HG03469 (cell line): ENCODE data around the gene INSYN1.
A peak's percentile ranks its signal among the peaks of the same experiment; 100 is the strongest.
"Not testable (repeated sequence)": the region's sequence is repeated elsewhere in the genome, so short reads cannot be mapped to it uniquely, and the experiment has no call there.

Experiments
- ATAC-seq: cut with Tn5 transposase; IDR thresholded peaks from one replicate; pipeline ENCODE4 v1.9.1; 2021; ENCODE audit warnings: mild to moderate bottlenecking, moderate library complexity, moderate number of reproducible peaks; ENCODE audit not compliant: unreplicated experiment

The INSYN1 gene

GRCh38 chr15:73716417-73716816 lies 36.7 kb downstream of the INSYN1 start:
- no peak for ATAC-seq

- ATAC-seq = no peak
Measured at GRCh38 chr15:73715417-73715816, 37.7 kb downstream of the INSYN1 start.

- ATAC-seq = no peak
Measured at GRCh38 chr15:73714695-73715301, 38.4 kb downstream of the INSYN1 start.

GRCh38 chr15:73712107-73712506 lies 41.0 kb downstream of the INSYN1 start:
- ATAC-seq = no peak

- ATAC-seq = no peak
Measured at GRCh38 chr15:73711526-73711925, 41.6 kb downstream of the INSYN1 start.

GRCh38 chr15:73710321-73710720 lies 42.8 kb downstream of the INSYN1 start:
- ATAC-seq = no peak

- no peak for ATAC-seq
Measured at GRCh38 chr15:73709686-73710085, 43.5 kb downstream of the INSYN1 start.

GRCh38 chr15:73709241-73709640 lies 43.9 kb downstream of the INSYN1 start:
- no peak for ATAC-seq

GRCh38 chr15:73708691-73709090 lies 44.5 kb downstream of the INSYN1 start:
- no peak for ATAC-seq

GRCh38 chr15:73704869-73705645 lies 48.1 kb downstream of the INSYN1 start:
- no peak for ATAC-seq

- not testable (repeated sequence) for ATAC-seq
Measured at GRCh38 chr15:73704142-73704868, 48.8 kb downstream of the INSYN1 start.

- ATAC-seq = not testable (repeated sequence)
Measured at GRCh38 chr15:73703601-73704000, 49.5 kb downstream of the INSYN1 start.

GRCh38 chr15:73702311-73703239 lies 50.6 kb downstream of the INSYN1 start:
- not testable (repeated sequence) for ATAC-seq

GRCh38 chr15:73700041-73700842 lies 52.9 kb downstream of the INSYN1 start:
- no peak for ATAC-seq

- ATAC-seq = no peak
Measured at GRCh38 chr15:73699249-73700040, 53.7 kb downstream of the INSYN1 start.

- peak; percentile 52 for ATAC-seq
Measured at GRCh38 chr15:73697033-73697467, 56.1 kb downstream of the INSYN1 start.

- ATAC-seq = no peak
Measured at GRCh38 chr15:73696641-73697001, 56.5 kb downstream of the INSYN1 start.

- no peak for ATAC-seq
Measured at GRCh38 chr15:73695773-73696640, 57.1 kb downstream of the INSYN1 start.
